ENCODE results near the gene KLHDC4. TPM values are rescaled to one million over a fixed set of nuclear protein-coding genes. Genes with fewer than 3 reads are reported as not detected.

The KLHDC4 gene
- total and polyA plus RNA-seq, 12 donors, result 7.8 to 31.7 (median 13.5) TPM

- intact Hi-C loops (cut with DNase I), result no loop called here
- TF ChIP-seq CTCF (IDR thresholded peaks at IDR 0.05), result no peak
- WGBS, 2 donors, result 53 to 59% methylated on average over 15 of the region's 15 CpGs
- H3K27me3 ChIP-seq, result peaks cover 0 to 13% (median 5%) of the 10 kb centered on the region in 7 donors
- no peak overlapping the region for H3K4me3 ChIP-seq
- H3K4me1 ChIP-seq, result peaks cover 0 to 25% (median 14%) of the 10 kb centered on the region in 9 donors
- no peak for ATAC-seq
- no peak for DNase-seq
- no peaks in the 10 kb centered on the region for H3K36me3 ChIP-seq
- no peak overlapping the region for H3K27ac ChIP-seq
- H3K9me3 ChIP-seq, result no peaks in the 10 kb centered on the region
These were observed 43.5 kb upstream of the KLHDC4 start for GRCh38 chr16:87809150-87809902.

GRCh38 chr16:87808108-87808507 lies 42.3 kb upstream of the KLHDC4 start:
- Histone ChIP-seq H3K9me3 (no peaks in the 10 kb centered on the region), H3K4me3 (no peak overlapping the region), H3K27ac (no peak overlapping the region), H3K36me3 (no peaks in the 10 kb centered on the region), H3K27me3 (peaks cover 0 to 13% (median 5%) of the 10 kb centered on the region in 7 donors), H3K4me1 (peaks cover 0 to 25% (median 14%) of the 10 kb centered on the region in 9 donors)
- 89 to 91% methylated on average over 6 of the region's 6 CpGs for WGBS, 2 donors
- intact Hi-C loops (cut with DNase I), result no loop called here
- DNase-seq (no peak), ATAC-seq (no peak)
- TF ChIP-seq CTCF (IDR thresholded peaks at IDR 0.05), result no peak

- 14 to 15% methylated on average over 25 of the region's 25 CpGs for WGBS, 2 donors
- Histone ChIP-seq H3K27ac (peak overlapping the region in 9 of 10 donors; percentile 32 to 79 (median 68)), H3K4me3 (peak overlapping the region in 9 of 10 donors; percentile 24 to 58 (median 54))
These were observed 41.1 kb upstream of the KLHDC4 start for GRCh38 chr16:87806641-87807546.

More at GRCh38 chr16:87806641-87807546, 41.1 kb upstream of the KLHDC4 start:
- Histone ChIP-seq H3K4me1 (peaks cover 0 to 25% (median 14%) of the 10 kb centered on the region in 9 donors), H3K9me3 (no peaks in the 10 kb centered on the region), H3K36me3 (no peaks in the 10 kb centered on the region), H3K27me3 (peaks cover 0 to 13% (median 5%) of the 10 kb centered on the region in 7 donors)
- intact Hi-C loops (cut with DNase I), result no loop called here
- DNase-seq (peak; percentile 62), ATAC-seq (peak; percentile 54 to 94 (median 89))
- no peak for TF ChIP-seq CTCF (IDR thresholded peaks at IDR 0.05)

All from heart right ventricle (tissue), 16 donors.